Activated CD4-positive, alpha-beta T cell treated with anti-CD3 and anti-CD28 coated beads, Interleukin-2, amount 10 ng/mL, durations not matched to agents 7 days and 5 days (primary cell): ENCODE results near the gene SCEL. TPM values are rescaled to one million over a fixed set of nuclear protein-coding genes. Genes with fewer than 3 reads are reported as not detected.

Source experiments
- CTCF ChIA-PET: fragments of 350-600 bp; sonication (Branson Sonifier 250); formaldehyde crosslinking; loops from one replicate; lab custom pipeline; 2021; ENCODE audit warnings: antibody characterized with exemption; lab: Charles Lee
- POLR2A ChIA-PET: fragments of 350-600 bp; sonication (Branson Sonifier 250); formaldehyde crosslinking; loops from one replicate; lab custom pipeline; 2021; ENCODE audit warnings: antibody characterized with exemption; lab: Charles Lee
- DNase-seq: peaks from one replicate; pipeline ENCODE4 v3.0.0-alpha.2; 2020
- H3K27ac Mint-ChIP-seq: one replicate; pipeline ENCODE4 v1.8.0; 2021; ENCODE audit warnings: mild to moderate bottlenecking, moderate library complexity, mixed read lengths
- H3K27me3 Mint-ChIP-seq: one replicate; pipeline ENCODE4 v1.8.0; 2021; ENCODE audit warnings: mixed read lengths
- H3K36me3 Mint-ChIP-seq: one replicate; pipeline ENCODE4 v1.8.0; 2021; ENCODE audit warnings: low read depth, mixed read lengths
- H3K4me1 Mint-ChIP-seq: one replicate; pipeline ENCODE4 v1.8.0; 2021; ENCODE audit warnings: mixed read lengths
- H3K4me3 Mint-ChIP-seq: one replicate; pipeline ENCODE4 v1.8.0; 2021; ENCODE audit warnings: mild to moderate bottlenecking, moderate library complexity, mixed read lengths
- H3K9me3 Mint-ChIP-seq: one replicate; pipeline ENCODE4 v1.8.0; 2021; ENCODE audit warnings: mixed read lengths
- total RNA-seq, 2 experiments: library from RNA; stranded (reverse); gene quantifications; one replicate each; pipeline ENCODE4 v1.2.3, GENCODE V29; 2021

Gene SCEL
- total RNA-seq, 2 experiments from 2014 or later, result not detected

GRCh38 chr13:77523834-77524728 is 11.4 kb upstream of the SCEL start:
- Mint-ChIP-seq H3K4me1 (no peaks in the 10 kb centered on the region), H3K27me3 (peaks cover 3% of the 10 kb centered on the region), H3K9me3 (no peaks in the 10 kb centered on the region), H3K4me3 (no peak overlapping the region), H3K27ac (no peak overlapping the region), H3K36me3 (no peaks in the 10 kb centered on the region)
- CTCF ChIA-PET, result no interaction called here
- POLR2A ChIA-PET, result no interaction called here
- DNase-seq, result no peak

GRCh38 chr13:77528414-77528813 is 7.1 kb upstream of the SCEL start:
- no peaks in the 10 kb centered on the region for H3K4me1 Mint-ChIP-seq
- ChIA-PET POLR2A (no interaction called here), CTCF (interaction anchor here (1.4 kb wide), 1 partner anchor 14 kb away, joined by 3 read pairs; no protein-coding TSS in a partner anchor)
- no peak overlapping the region for H3K27ac Mint-ChIP-seq
- no peak overlapping the region for H3K4me3 Mint-ChIP-seq
- H3K27me3 Mint-ChIP-seq, result no peaks in the 10 kb centered on the region
- no peak for DNase-seq
- no peaks in the 10 kb centered on the region for H3K36me3 Mint-ChIP-seq
- H3K9me3 Mint-ChIP-seq, result no peaks in the 10 kb centered on the region

GRCh38 chr13:77528834-77529500 is 6.5 kb upstream of the SCEL start:
- Mint-ChIP-seq H3K9me3 (no peaks in the 10 kb centered on the region), H3K4me1 (no peaks in the 10 kb centered on the region), H3K27me3 (no peaks in the 10 kb centered on the region), H3K27ac (no peak overlapping the region), H3K36me3 (no peaks in the 10 kb centered on the region), H3K4me3 (no peak overlapping the region)
- CTCF ChIA-PET, result interaction anchor here (1.4 kb wide), 1 partner anchor 13 kb away, joined by 3 read pairs; no protein-coding TSS in a partner anchor
- POLR2A ChIA-PET, result interaction anchor here (0.5 kb wide), 1 partner anchor 537 kb away, joined by 3 read pairs; the partner anchor contains the start of gene CLN5
- DNase-seq, result no peak

- Mint-ChIP-seq H3K9me3 (no peaks in the 10 kb centered on the region), H3K4me1 (no peaks in the 10 kb centered on the region), H3K4me3 (no peak overlapping the region), H3K27me3 (no peaks in the 10 kb centered on the region), H3K27ac (no peak overlapping the region), H3K36me3 (no peaks in the 10 kb centered on the region)
- POLR2A ChIA-PET, result interaction anchor here (0.5 kb wide), 1 partner anchor 538 kb away, joined by 3 read pairs; the partner anchor contains the start of gene CLN5
- no peak for DNase-seq
- CTCF ChIA-PET, result interaction anchor here (1.4 kb wide), 1 partner anchor 13 kb away, joined by 3 read pairs; no protein-coding TSS in a partner anchor
Measured at GRCh38 chr13:77529501-77529840, 6.0 kb upstream of the SCEL start.

- Mint-ChIP-seq H3K27ac (no peak overlapping the region), H3K36me3 (no peaks in the 10 kb centered on the region), H3K4me1 (no peaks in the 10 kb centered on the region), H3K27me3 (no peaks in the 10 kb centered on the region), H3K4me3 (no peak overlapping the region), H3K9me3 (no peaks in the 10 kb centered on the region)
- ChIA-PET CTCF (no interaction called here), POLR2A (no interaction called here)
- DNase-seq, result no peak
Measured at GRCh38 chr13:77530875-77531274, 4.6 kb upstream of the SCEL start.

GRCh38 chr13:77532983-77533382 is 2.5 kb upstream of the SCEL start:
- DNase-seq, result no peak
- POLR2A ChIA-PET, result no interaction called here
- Mint-ChIP-seq H3K9me3 (no peaks in the 10 kb centered on the region), H3K4me3 (no peak overlapping the region), H3K27ac (no peak overlapping the region), H3K27me3 (peaks cover 3% of the 10 kb centered on the region), H3K4me1 (no peaks in the 10 kb centered on the region), H3K36me3 (no peaks in the 10 kb centered on the region)
- CTCF ChIA-PET, result interaction anchor here (0.6 kb wide), 1 partner anchor 54 kb away, joined by 3 read pairs; no protein-coding TSS in a partner anchor

DNA sequence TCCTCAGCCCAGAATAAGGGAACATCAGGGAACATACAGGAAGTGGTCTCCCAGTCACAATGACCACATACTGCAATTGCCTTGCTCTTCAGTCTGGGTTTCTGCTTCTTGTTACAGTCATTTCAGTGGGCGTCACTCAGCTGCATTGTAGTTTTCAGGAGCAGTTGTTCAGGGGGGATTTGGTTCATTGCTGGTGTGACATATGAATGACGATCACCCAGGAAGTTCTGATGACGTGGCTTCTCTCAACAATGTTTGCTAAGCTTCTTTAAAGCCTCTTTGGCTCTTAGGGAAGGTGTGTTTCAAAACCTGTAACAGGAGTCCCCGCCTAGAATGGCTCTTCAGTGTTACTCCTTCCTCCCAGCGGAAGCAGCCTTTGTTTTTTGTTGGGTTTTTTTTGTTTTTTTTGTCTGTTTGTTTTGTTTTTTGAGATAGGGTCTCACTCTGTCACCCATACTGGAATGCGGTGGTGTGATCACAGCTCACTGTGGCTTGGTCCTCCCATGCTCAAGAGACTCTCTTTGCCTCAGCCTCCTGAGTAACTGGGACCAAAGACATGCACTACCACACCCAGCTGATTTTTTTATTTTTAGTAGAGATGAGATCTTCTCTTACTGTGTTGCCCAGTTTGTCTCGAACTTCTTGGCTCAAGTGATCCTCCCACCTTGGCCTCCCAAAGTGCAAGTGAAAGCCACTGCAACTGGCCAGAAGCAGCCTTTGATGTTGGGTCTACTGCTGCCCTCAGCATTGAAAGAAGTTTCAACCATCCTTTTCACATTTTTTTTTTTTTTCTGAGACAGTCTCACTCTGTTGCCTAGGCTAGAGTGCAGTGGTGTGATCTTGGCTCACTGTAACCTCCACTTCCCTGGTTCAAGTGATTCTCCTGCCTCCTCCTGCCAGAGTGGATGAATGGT is 1.4 kb upstream of the SCEL start:
- no peak for DNase-seq
- Mint-ChIP-seq H3K36me3 (no peaks in the 10 kb centered on the region), H3K9me3 (no peaks in the 10 kb centered on the region), H3K4me3 (no peak overlapping the region), H3K27me3 (peaks cover 3% of the 10 kb centered on the region), H3K4me1 (no peaks in the 10 kb centered on the region), H3K27ac (no peak overlapping the region)
- ChIA-PET POLR2A (no interaction called here), CTCF (interaction anchor here (2.0 kb wide), 1 partner anchor 11 kb away, joined by 4 read pairs; no protein-coding TSS in a partner anchor)

GRCh38 chr13:77536358-77536757 is 852 bp downstream of the SCEL start:
- no peak overlapping the region for H3K27ac Mint-ChIP-seq
- CTCF ChIA-PET, result interaction anchor here (2.0 kb wide), 1 partner anchor 9 kb away, joined by 4 read pairs; no protein-coding TSS in a partner anchor
- no peaks in the 10 kb centered on the region for H3K9me3 Mint-ChIP-seq
- H3K27me3 Mint-ChIP-seq, result peaks cover 11% of the 10 kb centered on the region
- no peaks in the 10 kb centered on the region for H3K36me3 Mint-ChIP-seq
- POLR2A ChIA-PET, result no interaction called here
- no peak for DNase-seq
- H3K4me3 Mint-ChIP-seq, result no peak overlapping the region
- H3K4me1 Mint-ChIP-seq, result no peaks in the 10 kb centered on the region

GRCh38 chr13:77537289-77537919 is 1.9 kb downstream of the SCEL start:
- H3K27ac Mint-ChIP-seq, result no peak overlapping the region
- H3K27me3 Mint-ChIP-seq, result peaks cover 11% of the 10 kb centered on the region
- no peak for DNase-seq
- H3K4me3 Mint-ChIP-seq, result no peak overlapping the region
- no peaks in the 10 kb centered on the region for H3K36me3 Mint-ChIP-seq
- H3K9me3 Mint-ChIP-seq, result no peaks in the 10 kb centered on the region
- POLR2A ChIA-PET, result no interaction called here
- CTCF ChIA-PET, result interaction anchor here (1.7 kb wide), 1 partner anchor 11 kb away, joined by 3 read pairs; no protein-coding TSS in a partner anchor
- no peaks in the 10 kb centered on the region for H3K4me1 Mint-ChIP-seq

DNA sequence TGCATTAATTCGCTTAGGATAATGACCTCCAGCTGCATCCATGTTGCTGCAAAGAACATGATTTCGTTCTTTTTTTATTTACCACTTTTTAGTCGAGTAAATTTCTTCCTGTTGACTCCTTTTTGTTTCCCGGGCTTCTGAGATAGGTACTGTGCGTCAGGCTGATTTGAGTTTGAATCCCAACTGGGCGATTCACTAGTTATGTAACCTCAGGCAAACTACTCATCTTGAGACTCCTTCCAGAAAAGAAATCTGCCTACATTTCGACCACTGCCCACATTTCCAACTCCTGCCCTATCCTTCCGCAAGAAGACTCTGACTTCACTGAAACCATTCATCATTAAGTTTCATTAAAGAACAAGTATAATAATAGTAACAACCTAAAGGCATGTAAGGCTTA is 8.2 kb downstream of the SCEL start:
- CTCF ChIA-PET, result no interaction called here
- Mint-ChIP-seq H3K27me3 (peaks cover 17% of the 10 kb centered on the region), H3K9me3 (no peaks in the 10 kb centered on the region), H3K4me3 (no peak overlapping the region), H3K36me3 (no peaks in the 10 kb centered on the region), H3K27ac (no peak overlapping the region), H3K4me1 (no peaks in the 10 kb centered on the region)
- no peak for DNase-seq
- POLR2A ChIA-PET, result no interaction called here

DNA sequence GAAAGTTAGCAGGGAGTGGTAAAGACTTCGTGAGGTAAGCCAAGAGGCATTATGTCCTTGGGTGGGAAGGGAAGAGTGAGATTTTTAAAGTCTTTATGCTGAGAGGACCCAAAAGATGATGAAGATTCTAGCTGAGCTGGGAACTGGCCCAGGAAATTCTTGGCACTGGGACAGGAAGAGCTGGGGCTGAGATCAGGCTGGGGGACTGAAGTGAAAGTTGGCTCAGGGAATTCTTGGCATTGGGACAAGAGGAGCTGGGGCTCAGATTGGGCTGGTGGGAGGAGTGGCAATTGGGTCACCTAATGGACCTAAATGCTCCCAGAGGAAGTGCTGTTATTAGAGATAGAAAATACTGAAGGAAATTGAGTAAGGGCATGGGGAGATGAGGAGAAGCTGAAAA is 8.8 kb downstream of the SCEL start:
- Mint-ChIP-seq H3K27ac (no peak overlapping the region), H3K36me3 (no peaks in the 10 kb centered on the region), H3K4me3 (no peak overlapping the region), H3K9me3 (no peaks in the 10 kb centered on the region), H3K4me1 (no peaks in the 10 kb centered on the region), H3K27me3 (peaks cover 17% of the 10 kb centered on the region)
- DNase-seq, result no peak
- CTCF ChIA-PET, result interaction anchor here (1.7 kb wide), 1 partner anchor 9 kb away, joined by 4 read pairs; the partner anchor contains the start of gene SCEL
- POLR2A ChIA-PET, result no interaction called here
